ENCODE data around the gene ANKRD30B.

DNA sequence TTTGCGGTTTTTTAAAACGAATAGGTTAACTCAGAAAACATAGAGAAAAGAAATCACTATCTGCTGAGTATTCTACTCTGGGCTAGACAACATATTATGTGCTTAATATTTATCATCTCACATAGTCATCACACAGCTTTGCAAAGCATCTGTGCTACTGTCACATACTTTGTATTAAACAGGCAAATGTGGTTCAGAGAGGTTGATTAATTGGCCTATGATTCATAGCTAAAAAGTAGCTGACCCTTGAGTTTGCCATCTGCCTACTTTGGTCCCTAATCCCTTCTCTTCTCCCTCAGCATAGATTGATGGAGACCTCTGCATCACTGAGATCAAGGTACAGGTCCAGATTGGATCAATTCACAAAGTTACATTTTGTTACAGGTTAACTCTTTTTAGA is 21.4 kb downstream of the ANKRD30B start:
- no peak for TF ChIP-seq BRCA1 (CRISPR knock-in tag; IDR thresholded peaks at IDR 0.05)
- no peak for TF ChIP-seq CREM (IDR thresholded peaks at IDR 0.05)
- TF ChIP-seq CREM (CRISPR knock-in tag; IDR thresholded peaks at IDR 0.05): no peak
- no peak for TF ChIP-seq CBX2 (IDR thresholded peaks at IDR 0.05; ENCODE audit: low read depth, low read length)
- TF ChIP-seq CBX2 (CRISPR knock-in tag; IDR thresholded peaks at IDR 0.05; ENCODE audit: low read depth): no peak
- TF ChIP-seq HIVEP1 (CRISPR knock-in tag; IDR thresholded peaks at IDR 0.05): no peak
- no peak for TF ChIP-seq SIN3B (IDR thresholded peaks at IDR 0.05; ENCODE audit: low read length)
- TF ChIP-seq EHMT2 (IDR thresholded peaks at IDR 0.05; ENCODE audit: borderline replicate concordance, low read depth, low read length): no peak
- no peak for TF ChIP-seq YY1 (IDR thresholded peaks at IDR 0.05; ENCODE audit: insufficient read depth, insufficient replicate concordance, low read depth, low read length)
- no peak for TF ChIP-seq ZNF589 (CRISPR knock-in tag; conservative IDR thresholded peaks at IDR 0.05)
- no peak for TF ChIP-seq FOXK1 (CRISPR knock-in tag; IDR thresholded peaks at IDR 0.05; ENCODE audit: borderline replicate concordance, low read depth)
- TF ChIP-seq ZNF121 (CRISPR knock-in tag; IDR thresholded peaks at IDR 0.05): no peak
- TF ChIP-seq JUND (CRISPR knock-in tag; IDR thresholded peaks at IDR 0.05): no peak
- TF ChIP-seq, protein P1, sequence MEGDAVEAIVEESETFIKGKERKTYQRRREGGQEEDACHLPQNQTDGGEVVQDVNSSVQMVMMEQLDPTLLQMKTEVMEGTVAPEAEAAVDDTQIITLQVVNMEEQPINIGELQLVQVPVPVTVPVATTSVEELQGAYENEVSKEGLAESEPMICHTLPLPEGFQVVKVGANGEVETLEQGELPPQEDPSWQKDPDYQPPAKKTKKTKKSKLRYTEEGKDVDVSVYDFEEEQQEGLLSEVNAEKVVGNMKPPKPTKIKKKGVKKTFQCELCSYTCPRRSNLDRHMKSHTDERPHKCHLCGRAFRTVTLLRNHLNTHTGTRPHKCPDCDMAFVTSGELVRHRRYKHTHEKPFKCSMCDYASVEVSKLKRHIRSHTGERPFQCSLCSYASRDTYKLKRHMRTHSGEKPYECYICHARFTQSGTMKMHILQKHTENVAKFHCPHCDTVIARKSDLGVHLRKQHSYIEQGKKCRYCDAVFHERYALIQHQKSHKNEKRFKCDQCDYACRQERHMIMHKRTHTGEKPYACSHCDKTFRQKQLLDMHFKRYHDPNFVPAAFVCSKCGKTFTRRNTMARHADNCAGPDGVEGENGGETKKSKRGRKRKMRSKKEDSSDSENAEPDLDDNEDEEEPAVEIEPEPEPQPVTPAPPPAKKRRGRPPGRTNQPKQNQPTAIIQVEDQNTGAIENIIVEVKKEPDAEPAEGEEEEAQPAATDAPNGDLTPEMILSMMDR (CRISPR knock-in tag; IDR thresholded peaks at IDR 0.05): no peak
- TF ChIP-seq MLX (CRISPR knock-in tag; IDR thresholded peaks at IDR 0.05): no peak

All from HepG2 (cell line).